Cardiac fibroblast (primary cell): ENCODE data around the gene EPOP.

Experiments
- DNase-seq, 2 donors: peaks; one replicate each; pipeline versions ENCODE4 v3.0.0 to v3.0.0-alpha.2; 2010; ENCODE audit warnings: low read depth in 2 of 2
- H3K4me3 ChIP-seq, 2 donors: replicated peaks in 1 of 2; 1 replicate in 1 of 2; 2 replicates in 1 of 2; pipeline ENCODE4 v1.5.1; 2011; ENCODE audit warnings: low read depth in 2 of 2, low read length in 2 of 2, mild to moderate bottlenecking in 2 of 2, moderate library complexity in 1 of 2
- CTCF ChIP-seq: IDR thresholded peaks from one replicate; pipeline ENCODE4 v1.5.1; 2011; ENCODE audit warnings: low read depth, mild to moderate bottlenecking, low read length, inconsistent platforms

EPOP gene

GRCh38 chr17:38674749-38675615, at the start of gene EPOP:
TSS of gene EPOP (minus strand) at chr17:38674957. CDS start at chr17:38674495, 462 bp downstream.
- DNase-seq = peak; percentile 80 to 89
- TF ChIP-seq CTCF = no peak
- peak within 1 kb of the TSS; percentile 32 to 51 for H3K4me3 ChIP-seq

GRCh38 chr17:38721802-38722201, 47.0 kb upstream of the EPOP start:
- no peak for TF ChIP-seq CTCF
- no peak overlapping the region for H3K4me3 ChIP-seq
- no peak for DNase-seq

GRCh38 chr17:38720941-38721340, 46.2 kb upstream of the EPOP start:
- DNase-seq = no peak
- no peak overlapping the region for H3K4me3 ChIP-seq
- TF ChIP-seq CTCF = no peak

GRCh38 chr17:38719943-38720641, 45.3 kb upstream of the EPOP start:
- DNase-seq = no peak
- no peak overlapping the region for H3K4me3 ChIP-seq

GRCh38 chr17:38719289-38719942, 44.7 kb upstream of the EPOP start:
- H3K4me3 ChIP-seq = no peak overlapping the region
- no peak for DNase-seq
- TF ChIP-seq CTCF = no peak

More at GRCh38 chr17:38719943-38720641, 45.3 kb upstream of the EPOP start:
- no peak for TF ChIP-seq CTCF

DNA sequence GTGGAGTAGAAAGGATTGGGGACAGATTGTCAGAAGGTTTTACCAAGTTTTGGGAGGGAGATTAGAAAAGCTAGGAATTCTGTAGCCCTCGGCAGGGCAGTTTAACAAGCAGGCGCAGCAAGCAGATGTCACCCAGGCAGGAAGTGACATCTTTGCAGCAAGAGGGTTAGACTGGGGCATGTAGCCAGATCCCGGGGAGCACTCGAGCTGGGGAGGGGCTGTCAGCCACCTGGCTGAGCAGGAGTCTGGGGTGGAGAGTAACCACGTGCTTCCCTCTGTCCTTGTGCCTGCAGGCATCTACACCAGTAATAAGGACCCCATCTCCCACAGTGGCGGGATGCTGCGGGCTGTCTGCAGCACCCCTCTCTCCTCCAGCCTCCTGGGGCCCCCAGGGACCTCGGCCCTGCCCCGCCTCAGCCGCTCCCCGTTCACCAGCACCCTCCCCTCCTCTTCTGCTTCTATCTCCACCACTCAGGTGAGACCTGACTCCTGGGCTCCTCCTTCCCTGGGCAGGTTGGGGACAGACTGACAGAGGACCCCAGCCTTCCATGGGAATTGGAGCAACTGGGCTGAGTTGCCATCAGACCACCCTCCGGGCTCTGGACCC, 42.5 kb upstream of the EPOP start:
- no peak for DNase-seq
- no peak for TF ChIP-seq CTCF
- no peak overlapping the region for H3K4me3 ChIP-seq
